Fibroblast of lung (primary cell): ENCODE measurements around the gene ACOT4.

Experiments
- EZH2 ChIP-seq: IDR thresholded peaks from 2 replicates; pipeline ENCODE4 v1.5.1; 2012; ENCODE audit warnings: low read length, control low read depth, mild to moderate bottlenecking; ENCODE audit errors: missing control alignments
- TF ChIP-seq, protein P1 (sequence below), 2 donors: IDR thresholded peaks in 1 of 2; conservative IDR thresholded peaks in 1 of 2; 1 replicate in 1 of 2; 2 replicates in 1 of 2; pipeline ENCODE4 v1.5.1; 2011 to 2012; ENCODE audit warnings: low read length in 2 of 2, control low read depth in 1 of 2, inconsistent platforms in 1 of 2, low read depth in 1 of 2, mild to moderate bottlenecking in 1 of 2

DNA sequence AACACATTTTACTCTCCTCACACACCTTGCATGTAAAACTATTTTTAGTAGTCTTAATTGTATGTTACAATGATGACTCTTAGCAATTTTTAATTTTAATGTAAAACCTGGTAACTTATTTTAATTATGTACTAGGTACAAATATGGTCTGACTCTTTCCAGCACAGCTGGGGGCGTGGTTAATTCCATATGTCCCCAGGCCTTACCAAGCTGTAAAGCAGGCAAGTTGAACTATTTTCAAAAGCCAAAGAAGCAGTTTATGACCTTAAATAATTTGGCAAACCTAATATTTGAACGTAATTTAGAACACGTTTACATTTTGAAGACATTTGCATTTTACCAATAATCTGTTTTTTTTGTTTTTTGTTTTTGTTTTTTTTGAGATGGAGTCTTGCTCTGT, 11.3 kb downstream of the ACOT4 start:
- TF ChIP-seq, protein P1, sequence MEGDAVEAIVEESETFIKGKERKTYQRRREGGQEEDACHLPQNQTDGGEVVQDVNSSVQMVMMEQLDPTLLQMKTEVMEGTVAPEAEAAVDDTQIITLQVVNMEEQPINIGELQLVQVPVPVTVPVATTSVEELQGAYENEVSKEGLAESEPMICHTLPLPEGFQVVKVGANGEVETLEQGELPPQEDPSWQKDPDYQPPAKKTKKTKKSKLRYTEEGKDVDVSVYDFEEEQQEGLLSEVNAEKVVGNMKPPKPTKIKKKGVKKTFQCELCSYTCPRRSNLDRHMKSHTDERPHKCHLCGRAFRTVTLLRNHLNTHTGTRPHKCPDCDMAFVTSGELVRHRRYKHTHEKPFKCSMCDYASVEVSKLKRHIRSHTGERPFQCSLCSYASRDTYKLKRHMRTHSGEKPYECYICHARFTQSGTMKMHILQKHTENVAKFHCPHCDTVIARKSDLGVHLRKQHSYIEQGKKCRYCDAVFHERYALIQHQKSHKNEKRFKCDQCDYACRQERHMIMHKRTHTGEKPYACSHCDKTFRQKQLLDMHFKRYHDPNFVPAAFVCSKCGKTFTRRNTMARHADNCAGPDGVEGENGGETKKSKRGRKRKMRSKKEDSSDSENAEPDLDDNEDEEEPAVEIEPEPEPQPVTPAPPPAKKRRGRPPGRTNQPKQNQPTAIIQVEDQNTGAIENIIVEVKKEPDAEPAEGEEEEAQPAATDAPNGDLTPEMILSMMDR (conservative IDR thresholded peaks at IDR 0.05 in 1 of 2, IDR thresholded peaks at IDR 0.05 in 1 of 2; ENCODE audit: low read depth in 1 of 2, low read length in 2 of 2) = no peak
- no peak for TF ChIP-seq EZH2
